Activated naive CD4-positive, alpha-beta T cell treated with anti-CD3 and anti-CD28 coated beads, Interleukin-2, amount 10 ng/mL, durations not matched to agents 7 days and 5 days (primary cell): ENCODE data around the gene NOL8.

ENCODE experiments used
- CTCF ChIA-PET: fragments of 350-600 bp; sonication (Branson Sonifier 250); formaldehyde crosslinking; loops from one replicate; lab custom pipeline; 2021; ENCODE audit warnings: antibody characterized with exemption; lab: Charles Lee
- DNase-seq: peaks from one replicate; pipeline ENCODE4 v3.0.0-alpha.2; 2020
- H3K27ac Mint-ChIP-seq: one replicate; pipeline ENCODE4 v1.8.0; 2021; ENCODE audit warnings: mild to moderate bottlenecking, moderate library complexity, mixed read lengths
- H3K27me3 Mint-ChIP-seq: one replicate; pipeline ENCODE4 v1.8.0; 2021; ENCODE audit warnings: mild to moderate bottlenecking, mixed read lengths
- H3K36me3 Mint-ChIP-seq: one replicate; pipeline ENCODE4 v1.8.0; 2021; ENCODE audit warnings: mixed read lengths
- H3K4me1 Mint-ChIP-seq: one replicate; pipeline ENCODE4 v1.8.0; 2021; ENCODE audit warnings: mixed read lengths
- H3K4me3 Mint-ChIP-seq: one replicate; pipeline ENCODE4 v1.8.0; 2021; ENCODE audit warnings: mild to moderate bottlenecking, moderate library complexity, mixed read lengths
- H3K9me3 Mint-ChIP-seq: one replicate; pipeline ENCODE4 v1.8.0; 2021; ENCODE audit warnings: mixed read lengths

Gene NOL8

DNA sequence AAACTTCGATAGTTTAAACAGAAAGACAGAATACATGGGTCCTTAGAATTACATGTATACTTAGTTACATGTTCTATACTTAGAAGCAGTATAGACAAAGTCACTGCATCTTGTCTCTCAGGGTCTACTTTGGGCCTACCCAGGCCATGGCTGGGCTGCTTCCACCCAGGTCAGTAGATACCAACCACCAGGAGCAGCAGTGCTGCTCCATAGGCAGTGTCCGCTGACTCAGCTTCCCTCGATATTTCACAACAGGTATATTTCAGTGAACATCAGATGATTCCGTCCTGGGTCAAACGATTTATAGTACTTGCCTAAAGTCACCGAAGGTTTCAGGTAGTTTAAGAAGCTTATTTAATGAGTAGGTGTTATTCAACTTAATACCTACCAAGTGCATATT, 49.6 kb downstream of the NOL8 start:
- H3K4me1 Mint-ChIP-seq = peaks cover 32% of the 10 kb centered on the region
- H3K27me3 Mint-ChIP-seq = no peaks in the 10 kb centered on the region
- peaks cover 70% of the 10 kb centered on the region for H3K36me3 Mint-ChIP-seq
- H3K27ac Mint-ChIP-seq = peak overlapping the region; percentile 59
- no peak overlapping the region for H3K4me3 Mint-ChIP-seq
- no peaks in the 10 kb centered on the region for H3K9me3 Mint-ChIP-seq
- CTCF ChIA-PET = interaction anchor here (2.2 kb wide), 1 partner anchor 136 kb away, joined by 9 read pairs; no protein-coding TSS in a partner anchor
- DNase-seq = no peak

DNA sequence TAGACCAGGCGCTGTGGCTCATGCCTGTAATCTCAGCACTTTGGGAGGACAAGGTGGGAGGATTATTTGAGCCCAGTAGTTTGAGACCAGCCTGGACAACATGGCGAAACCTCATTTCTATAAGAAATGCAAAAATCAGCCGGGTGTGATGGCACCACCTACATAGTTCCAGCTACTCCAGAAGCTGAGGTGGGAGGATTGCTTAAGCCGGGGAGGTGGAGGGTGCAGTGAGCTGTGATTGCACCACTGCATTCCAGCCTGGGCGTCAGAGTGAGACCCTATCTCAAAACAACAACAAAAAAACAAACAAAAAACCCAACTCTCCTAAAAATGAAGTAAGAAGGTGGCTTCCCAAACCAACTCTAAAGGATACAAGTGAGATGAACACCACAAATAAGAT, 54.6 kb downstream of the NOL8 start:
- Mint-ChIP-seq H3K4me1 (peaks cover 4% of the 10 kb centered on the region), H3K36me3 (peaks cover 67% of the 10 kb centered on the region)
- CTCF ChIA-PET = no interaction called here

GRCh38 chr9:92266486-92266885, 58.7 kb downstream of the NOL8 start:
- DNase-seq = no peak
- no peaks in the 10 kb centered on the region for H3K27me3 Mint-ChIP-seq
- no peaks in the 10 kb centered on the region for H3K4me1 Mint-ChIP-seq
- no peak overlapping the region for H3K4me3 Mint-ChIP-seq
- H3K27ac Mint-ChIP-seq = no peak overlapping the region
- CTCF ChIA-PET = no interaction called here
- no peaks in the 10 kb centered on the region for H3K9me3 Mint-ChIP-seq
- peaks cover 67% of the 10 kb centered on the region for H3K36me3 Mint-ChIP-seq

More for the DNA sequence above, 54.6 kb downstream of the NOL8 start:
- Mint-ChIP-seq H3K27me3 (no peaks in the 10 kb centered on the region), H3K9me3 (no peaks in the 10 kb centered on the region), H3K27ac (no peak overlapping the region), H3K4me3 (no peak overlapping the region)
- DNase-seq = no peak

- Mint-ChIP-seq H3K27ac (no peak overlapping the region), H3K4me3 (no peak overlapping the region), H3K27me3 (no peaks in the 10 kb centered on the region), H3K4me1 (no peaks in the 10 kb centered on the region), H3K36me3 (peaks cover 67% of the 10 kb centered on the region), H3K9me3 (no peaks in the 10 kb centered on the region)
- CTCF ChIA-PET = no interaction called here
- no peak for DNase-seq
Measured at GRCh38 chr9:92265154-92265553, 60.0 kb downstream of the NOL8 start.

GRCh38 chr9:92263131-92263530, 62.0 kb downstream of the NOL8 start:
- Mint-ChIP-seq H3K4me1 (no peaks in the 10 kb centered on the region), H3K4me3 (no peak overlapping the region), H3K9me3 (no peaks in the 10 kb centered on the region), H3K27ac (no peak overlapping the region), H3K36me3 (peaks cover 67% of the 10 kb centered on the region), H3K27me3 (no peaks in the 10 kb centered on the region)
- CTCF ChIA-PET = interaction anchor here (1.2 kb wide), 1 partner anchor 122 kb away, joined by 4 read pairs; no protein-coding TSS in a partner anchor
- DNase-seq = no peak

GRCh38 chr9:92257327-92257726, 67.8 kb downstream of the NOL8 start:
- H3K4me1 Mint-ChIP-seq = no peaks in the 10 kb centered on the region
- H3K27ac Mint-ChIP-seq = no peak overlapping the region
- CTCF ChIA-PET = no interaction called here
- DNase-seq = no peak
- H3K9me3 Mint-ChIP-seq = no peaks in the 10 kb centered on the region
- H3K4me3 Mint-ChIP-seq = no peak overlapping the region
- no peaks in the 10 kb centered on the region for H3K27me3 Mint-ChIP-seq
- H3K36me3 Mint-ChIP-seq = peaks cover 58% of the 10 kb centered on the region

DNA sequence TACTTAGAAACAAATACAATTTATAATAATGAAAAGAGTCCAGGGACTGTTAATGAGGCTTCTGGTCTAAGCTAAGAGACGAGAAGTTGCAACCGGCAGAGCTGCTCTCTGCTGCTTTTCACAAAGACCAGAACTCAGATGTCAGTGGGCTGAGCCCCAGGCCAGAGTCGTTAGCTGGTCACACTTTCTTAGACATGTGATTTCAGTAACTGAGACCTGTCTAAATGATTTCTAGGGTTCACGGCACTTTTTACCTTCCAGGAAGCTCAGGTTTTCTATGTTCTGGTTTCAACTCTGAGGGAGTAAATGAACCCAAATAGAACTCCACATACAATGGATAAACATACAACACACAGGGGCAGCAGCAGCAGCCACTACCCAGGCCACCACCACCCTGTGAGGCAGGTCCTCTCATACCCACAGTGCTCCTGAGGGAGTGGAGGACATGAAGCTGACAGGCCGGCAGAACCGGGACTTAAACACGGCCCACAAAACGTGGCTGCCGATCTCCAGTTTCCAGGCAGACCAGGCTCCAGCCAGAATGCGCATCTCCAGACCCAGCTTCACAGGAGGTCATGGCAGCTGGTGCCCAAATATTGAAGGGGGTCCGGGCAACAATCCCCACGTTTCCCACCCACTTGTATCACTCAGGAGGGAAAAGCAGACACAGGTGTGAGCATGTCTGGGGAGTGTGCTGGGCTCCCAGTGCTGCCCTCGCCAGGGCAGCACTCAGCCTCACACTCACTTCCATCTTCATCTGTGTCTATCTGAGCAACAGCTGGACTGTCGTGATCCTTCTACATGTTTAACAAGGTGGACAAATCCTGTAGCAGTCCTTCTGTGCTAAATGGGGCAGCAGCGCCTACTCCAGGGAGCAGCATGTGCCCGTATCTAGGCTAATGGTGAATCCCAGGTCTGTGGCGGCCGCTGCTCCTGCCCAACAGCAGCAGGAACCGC, 70.5 kb downstream of the NOL8 start:
- CTCF ChIA-PET = no interaction called here
- no peaks in the 10 kb centered on the region for H3K4me1 Mint-ChIP-seq
- peaks cover 64% of the 10 kb centered on the region for H3K36me3 Mint-ChIP-seq
- H3K27me3 Mint-ChIP-seq = no peaks in the 10 kb centered on the region
- no peak for DNase-seq
- H3K4me3 Mint-ChIP-seq = no peak overlapping the region
- H3K27ac Mint-ChIP-seq = no peak overlapping the region
- H3K9me3 Mint-ChIP-seq = no peaks in the 10 kb centered on the region

DNA sequence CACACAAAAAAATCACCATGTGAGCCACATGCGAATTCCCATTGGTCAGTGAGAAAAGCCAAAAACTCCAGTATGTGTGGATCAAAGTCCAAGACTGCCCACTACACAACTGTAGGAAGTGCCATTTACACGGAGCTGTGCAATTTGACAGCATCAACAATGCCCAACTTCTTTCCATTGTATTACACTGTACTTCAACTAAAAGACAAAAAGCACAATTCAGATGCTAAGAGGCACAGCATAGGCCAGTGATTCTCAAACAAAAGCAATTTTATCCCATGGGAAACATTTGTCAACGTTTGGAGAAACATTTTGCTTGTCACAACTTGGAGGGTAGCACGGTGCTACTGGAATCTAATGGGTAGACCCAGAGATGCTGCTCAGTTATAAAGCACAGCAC, 71.5 kb downstream of the NOL8 start:
- H3K9me3 Mint-ChIP-seq = no peaks in the 10 kb centered on the region

DNA sequence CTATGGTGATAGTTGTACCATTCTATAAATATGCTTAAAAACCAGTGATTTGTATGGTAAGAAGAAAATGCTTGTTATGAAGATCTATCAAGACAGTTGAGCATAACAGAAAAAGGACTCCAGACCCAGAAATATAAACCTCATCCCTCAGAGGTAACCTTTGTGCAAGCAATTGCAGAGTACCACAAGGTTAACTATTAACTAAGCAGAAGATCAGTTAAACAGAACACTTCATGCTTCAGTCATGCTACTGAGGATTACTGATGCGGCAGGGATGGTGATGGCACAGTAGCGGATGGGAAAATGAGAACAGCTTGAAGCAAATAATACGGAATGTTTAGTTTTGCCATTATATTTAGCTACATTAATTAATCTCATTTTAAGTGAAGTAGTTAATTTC, 77.2 kb downstream of the NOL8 start:
- no peaks in the 10 kb centered on the region for H3K9me3 Mint-ChIP-seq
- H3K4me3 Mint-ChIP-seq = no peak overlapping the region
- DNase-seq = no peak
- CTCF ChIA-PET = no interaction called here
- no peaks in the 10 kb centered on the region for H3K4me1 Mint-ChIP-seq
- no peaks in the 10 kb centered on the region for H3K27me3 Mint-ChIP-seq
- no peak overlapping the region for H3K27ac Mint-ChIP-seq
- peaks cover 66% of the 10 kb centered on the region for H3K36me3 Mint-ChIP-seq

More for the DNA sequence above, 71.5 kb downstream of the NOL8 start:
- Mint-ChIP-seq H3K36me3 (peaks cover 61% of the 10 kb centered on the region), H3K4me3 (no peak overlapping the region), H3K27me3 (no peaks in the 10 kb centered on the region), H3K4me1 (no peaks in the 10 kb centered on the region), H3K27ac (no peak overlapping the region)
- DNase-seq = no peak
- CTCF ChIA-PET = interaction anchor here (1.0 kb wide), 1 partner anchor 114 kb away, joined by 3 read pairs; no protein-coding TSS in a partner anchor
